Measurements from ENCODE around the gene SECISBP2L. TPM values are rescaled to one million over a fixed set of nuclear protein-coding genes. Genes with fewer than 3 reads are reported as not detected.

Gene SECISBP2L
- total and polyA plus RNA-seq, 2 donors (not counting 3 experiments of a cell fraction or from before 2014, with no cell fraction given): 23.1 to 52.3 TPM

DNA sequence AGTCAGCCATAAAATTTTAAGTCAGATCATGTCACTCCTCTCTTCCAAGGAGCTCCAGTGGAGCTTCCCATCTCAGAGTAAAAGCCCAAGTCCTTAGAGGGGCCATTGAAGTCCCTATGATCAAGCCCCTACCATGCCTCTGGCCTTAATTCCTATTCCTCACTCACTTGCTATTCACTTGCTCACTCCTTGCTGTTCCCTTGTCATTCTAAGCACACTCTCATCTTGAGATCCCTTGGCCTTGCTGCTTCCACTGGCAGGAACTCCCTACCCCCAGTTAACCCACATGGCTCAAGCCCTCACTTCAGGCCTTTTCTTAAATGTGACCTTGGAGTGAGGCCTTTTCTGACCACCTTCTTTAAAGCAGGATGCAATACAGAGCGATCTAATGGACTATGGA lies 12.3 kb upstream of the SECISBP2L start:
- Histone ChIP-seq H3K27me3 (ENCODE audit: control insufficient read depth in 2 of 2, insufficient read depth in 2 of 2, low read length in 2 of 2) (no peaks in the 10 kb centered on the region), H3K79me2 (ENCODE audit: control insufficient read depth, insufficient read depth, low read length) (no peaks in the 10 kb centered on the region), H3K9ac (replicated peaks; ENCODE audit: extremely low read depth, insufficient read depth, low read length) (no peak overlapping the region), H3K27ac (ENCODE audit: insufficient read depth, low read depth, low read length) (no peak overlapping the region), H3K4me2 (ENCODE audit: insufficient read depth, low read length) (no peak overlapping the region), H3K4me3 (replicated peaks in 1 of 3; ENCODE audit: insufficient read depth in 1 of 3, low read depth in 1 of 3, low read length in 3 of 3) (no peak overlapping the region), H2AFZ (ENCODE audit: low read depth, low read length) (no peak overlapping the region), H4K20me1 (replicated peaks; ENCODE audit: control insufficient read depth, extremely low read depth, insufficient read depth, low read length) (no peaks in the 10 kb centered on the region), H3K36me3 (ENCODE audit: control insufficient read depth in 2 of 2, extremely low read depth in 1 of 2, insufficient read depth in 2 of 2, low read length in 2 of 2) (no peaks in the 10 kb centered on the region), H3K9me3 (replicated peaks; ENCODE audit: control insufficient read depth, insufficient read depth, low read length) (no peaks in the 10 kb centered on the region), H3K4me1 (ENCODE audit: control insufficient read depth, extremely low read depth, insufficient read depth, low read length) (peaks cover 20% of the 10 kb centered on the region), H3K9me1 (replicated peaks; ENCODE audit: control insufficient read depth, extremely low read depth, insufficient read depth, low read length) (no peaks in the 10 kb centered on the region)
- no TSS peak for BruUV-seq (replicated peaks)
- ChIA-PET POLR2A (no interaction called here), CTCF (interaction anchor here (0.7 to 1.4 kb wide), 2 partner anchors 30 to 97 kb away, joined by 3 to 4 read pairs; partner anchors contain the start of gene COPS2)
- TF ChIP-seq FOS (IDR thresholded peaks at IDR 0.05; ENCODE audit: borderline replicate concordance, insufficient read depth, low read length) (no peak), EZH2 (IDR thresholded peaks at IDR 0.05; ENCODE audit: borderline replicate concordance, low read depth, low read length, severe bottlenecking) (no peak)
- TF ChIP-seq, protein P1, sequence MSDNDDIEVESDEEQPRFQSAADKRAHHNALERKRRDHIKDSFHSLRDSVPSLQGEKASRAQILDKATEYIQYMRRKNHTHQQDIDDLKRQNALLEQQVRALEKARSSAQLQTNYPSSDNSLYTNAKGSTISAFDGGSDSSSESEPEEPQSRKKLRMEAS (IDR thresholded peaks at IDR 0.05; ENCODE audit: insufficient read depth, insufficient read length): no peak
- intact Hi-C loops (cut with micrococcal nuclease): no loop called here
- DNase-seq (ENCODE audit: low read depth, low spot score) (no peak), FAIRE-seq (no peak)
- dilution Hi-C loops (cut with MboI; ENCODE audit: extremely low pct_ligation_motif_present, low sequenced_read_pairs): no loop called here

DNA sequence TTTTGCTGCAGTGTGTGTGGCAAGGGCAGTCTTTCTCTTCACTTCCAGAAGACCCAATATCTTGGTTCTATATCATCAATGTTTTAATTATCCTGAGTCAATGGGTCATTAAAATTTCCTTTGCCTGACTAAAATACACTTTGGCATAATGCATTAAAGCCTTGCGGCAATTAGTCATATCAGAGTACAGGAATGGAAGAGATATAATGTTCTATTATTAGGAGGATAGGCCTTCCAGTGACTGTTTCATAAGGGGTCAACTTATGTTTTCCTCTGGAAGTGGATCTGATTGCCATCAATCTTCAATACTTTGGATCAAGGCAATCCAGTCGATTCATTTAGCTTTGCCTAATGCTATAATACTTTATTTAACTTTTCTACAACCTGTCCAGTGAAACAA lies 9.4 kb upstream of the SECISBP2L start:
- CTCF ChIA-PET: interaction anchor here (1.5 kb wide), 1 partner anchor 92 kb away, joined by 3 read pairs; the partner anchor contains the start of gene SHC4

More for the DNA sequence above, 9.4 kb upstream of the SECISBP2L start:
- POLR2A ChIA-PET: no interaction called here
- BruUV-seq (replicated peaks): no TSS peak
- H3K36me3 ChIP-seq (ENCODE audit: control insufficient read depth in 2 of 2, extremely low read depth in 1 of 2, insufficient read depth in 2 of 2, low read length in 2 of 2): no peaks in the 10 kb centered on the region
- no peak overlapping the region for H3K4me3 ChIP-seq (replicated peaks in 1 of 3; ENCODE audit: insufficient read depth in 1 of 3, low read depth in 1 of 3, low read length in 3 of 3)
- no peak for FAIRE-seq
- dilution Hi-C loops (cut with MboI; ENCODE audit: extremely low pct_ligation_motif_present, low sequenced_read_pairs) (no loop called here), intact Hi-C loops (cut with micrococcal nuclease) (no loop called here)
- H2AFZ ChIP-seq (ENCODE audit: low read depth, low read length): no peak overlapping the region
- H3K4me2 ChIP-seq (ENCODE audit: insufficient read depth, low read length): no peak overlapping the region
- no peaks in the 10 kb centered on the region for H3K79me2 ChIP-seq (ENCODE audit: control insufficient read depth, insufficient read depth, low read length)
- H3K27me3 ChIP-seq (ENCODE audit: control insufficient read depth in 2 of 2, insufficient read depth in 2 of 2, low read length in 2 of 2): no peaks in the 10 kb centered on the region
- no peak overlapping the region for H3K9ac ChIP-seq (replicated peaks; ENCODE audit: extremely low read depth, insufficient read depth, low read length)
- H3K9me3 ChIP-seq (replicated peaks; ENCODE audit: control insufficient read depth, insufficient read depth, low read length): no peaks in the 10 kb centered on the region
- H4K20me1 ChIP-seq (replicated peaks; ENCODE audit: control insufficient read depth, extremely low read depth, insufficient read depth, low read length): no peaks in the 10 kb centered on the region
- H3K27ac ChIP-seq (ENCODE audit: insufficient read depth, low read depth, low read length): no peak overlapping the region
- no peak for DNase-seq (ENCODE audit: low read depth, low spot score)
- TF ChIP-seq MYC (IDR thresholded peaks at IDR 0.05; ENCODE audit: low read depth, low read length) (no peak), POLR2A (IDR thresholded peaks at IDR 0.05; ENCODE audit: low read depth, low read length) (no peak), POLR2AphosphoS5 (IDR thresholded peaks at IDR 0.05; ENCODE audit: insufficient read depth, low read depth, low read length) (no peak), JUN (IDR thresholded peaks at IDR 0.05; ENCODE audit: borderline replicate concordance, insufficient read depth, insufficient read length, low read depth) (no peak)
- TF ChIP-seq, protein P2, sequence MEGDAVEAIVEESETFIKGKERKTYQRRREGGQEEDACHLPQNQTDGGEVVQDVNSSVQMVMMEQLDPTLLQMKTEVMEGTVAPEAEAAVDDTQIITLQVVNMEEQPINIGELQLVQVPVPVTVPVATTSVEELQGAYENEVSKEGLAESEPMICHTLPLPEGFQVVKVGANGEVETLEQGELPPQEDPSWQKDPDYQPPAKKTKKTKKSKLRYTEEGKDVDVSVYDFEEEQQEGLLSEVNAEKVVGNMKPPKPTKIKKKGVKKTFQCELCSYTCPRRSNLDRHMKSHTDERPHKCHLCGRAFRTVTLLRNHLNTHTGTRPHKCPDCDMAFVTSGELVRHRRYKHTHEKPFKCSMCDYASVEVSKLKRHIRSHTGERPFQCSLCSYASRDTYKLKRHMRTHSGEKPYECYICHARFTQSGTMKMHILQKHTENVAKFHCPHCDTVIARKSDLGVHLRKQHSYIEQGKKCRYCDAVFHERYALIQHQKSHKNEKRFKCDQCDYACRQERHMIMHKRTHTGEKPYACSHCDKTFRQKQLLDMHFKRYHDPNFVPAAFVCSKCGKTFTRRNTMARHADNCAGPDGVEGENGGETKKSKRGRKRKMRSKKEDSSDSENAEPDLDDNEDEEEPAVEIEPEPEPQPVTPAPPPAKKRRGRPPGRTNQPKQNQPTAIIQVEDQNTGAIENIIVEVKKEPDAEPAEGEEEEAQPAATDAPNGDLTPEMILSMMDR (IDR thresholded peaks at IDR 0.05; ENCODE audit: extremely low read depth in 1 of 2, insufficient read depth in 1 of 2, low read depth in 1 of 2, low read length in 2 of 2): no peak
- H3K4me1 ChIP-seq (ENCODE audit: control insufficient read depth, extremely low read depth, insufficient read depth, low read length): peaks cover 13% of the 10 kb centered on the region
- H3K9me1 ChIP-seq (replicated peaks; ENCODE audit: control insufficient read depth, extremely low read depth, insufficient read depth, low read length): no peaks in the 10 kb centered on the region

Measured in endothelial cell of umbilical vein (primary cell).